ENCODE results near the gene RARA. TPM values are rescaled to one million over a fixed set of nuclear protein-coding genes. Genes with fewer than 3 reads are reported as not detected.

The RARA gene
- total and polyA plus RNA-seq, 2 of the 4 experiments (the other 2 are of a cell fraction), result 9.0 to 12.7 TPM

GRCh38 chr17:40362696-40363110, 53.7 kb downstream of the RARA start:
- no peak overlapping the region for H4K91ac ChIP-seq (ENCODE audit: insufficient read depth, low read depth, low read length)
- dilution Hi-C loops (cut with HindIII; ENCODE audit: low sequenced_read_pairs, unreplicated experiment) (no loop called here), intact Hi-C loops (cut with micrococcal nuclease) (loop anchor here (1.0 to 10.0 kb wide), 2 partner anchors 171 to 432 kb away; partner anchors contain the start of gene KRT28), in situ Hi-C loops (cut with MboI; ENCODE audit: low sequenced_read_pairs) (loop anchor here (5.0 to 25.0 kb wide), 3 partner anchors 170 to 1300 kb away; partner anchors contain the start of genes KRT27 and KRT28)
- H3K27ac ChIP-seq (ENCODE audit: insufficient read depth, low read length), result no peak overlapping the region; the same call in 1 of the 2 replicates
- no peaks in the 10 kb centered on the region for H3K27me3 ChIP-seq (ENCODE audit: control insufficient read depth, insufficient read depth, low read length)
- H3K9ac ChIP-seq (ENCODE audit: low read depth, low read length), result no peak overlapping the region
- H3K79me1 ChIP-seq (ENCODE audit: low read depth in 1 of 2, low read length in 2 of 2), result peaks cover 0 to 7% of the 10 kb centered on the region in 2 experiments; a peak in 1 of 4 replicates
- ChIA-PET POLR2A (ENCODE audit: unreplicated experiment) (no interaction called here), CTCF (interaction anchor here (0.6 to 1.5 kb wide), 7 partner anchors 48 to 197 kb away, joined by 3 to 7 read pairs (median 3); no protein-coding TSS in a partner anchor)
- H4K8ac ChIP-seq (ENCODE audit: low read depth in 2 of 2, low read length in 2 of 2), result peak overlapping the region in 1 of 2 experiments; percentile 64; a peak in 1 of 4 replicates
- H2BK15ac ChIP-seq (ENCODE audit: low read depth, low read length), result no peak overlapping the region
- H3K23ac ChIP-seq (ENCODE audit: low read depth, low read length), result peak overlapping the region; percentile 29; the same call in 1 of the 2 replicates
- H2AFZ ChIP-seq (replicated peaks; ENCODE audit: low read length, poor library complexity), result peak overlapping the region; percentile 93
- H2BK5ac ChIP-seq (ENCODE audit: low read depth, low read length, poor library complexity, severe bottlenecking), result no peak overlapping the region
- WGBS, 2 experiments (ENCODE audit: extremely low coverage in 2 of 2, insufficient read length in 1 of 2), result 1% methylated on average over 20 of the region's 58 CpGs; no CpG with 5 or more reads in 1 of the 2 experiments
- no peak overlapping the region for H2BK20ac ChIP-seq (ENCODE audit: low read depth, low read length)
- no peak overlapping the region for H3K14ac ChIP-seq (replicated peaks; ENCODE audit: low read depth, low read length)
- H4K20me1 ChIP-seq (ENCODE audit: insufficient read depth, low read length), result no peaks in the 10 kb centered on the region
- DNase-seq (peak; percentile 70), ATAC-seq (ENCODE audit: low read depth) (peak; percentile 71)
- no TSS peak for BruUV-seq (replicated peaks)
- peaks cover 4% of the 10 kb centered on the region; the same call in 1 of the 2 replicates for H3K4me1 ChIP-seq (ENCODE audit: control insufficient read depth, insufficient read depth, low read length)
- no peaks in the 10 kb centered on the region; the same call in 1 of the 2 replicates for H3K9me1 ChIP-seq (ENCODE audit: insufficient read depth, low read length)
- H3K18ac ChIP-seq (ENCODE audit: low read depth, low read length), result no peak overlapping the region
- H4K5ac ChIP-seq (ENCODE audit: low read depth, low read length), result no peak overlapping the region
- no peaks in the 10 kb centered on the region for H3K36me3 ChIP-seq (ENCODE audit: control insufficient read depth, insufficient read depth, low read length)
- no peak overlapping the region for H3K4ac ChIP-seq (ENCODE audit: low read depth, low read length)
- H3K4me3 ChIP-seq (ENCODE audit: insufficient read depth, low read depth, low read length), result peak overlapping the region; percentile 48
- H3K9me3 ChIP-seq (ENCODE audit: control insufficient read depth, insufficient read depth, low read length), result no peaks in the 10 kb centered on the region
- no peak overlapping the region for H2BK120ac ChIP-seq (ENCODE audit: low read depth, low read length)
- H2AK5ac ChIP-seq (ENCODE audit: low read depth, low read length), result no peak overlapping the region
- peak overlapping the region; percentile 65 for H2AK9ac ChIP-seq (replicated peaks; ENCODE audit: low read depth, low read length, poor library complexity)
- peak overlapping the region; percentile 30; the same call in 1 of the 2 replicates for H3K4me2 ChIP-seq (ENCODE audit: low read depth, low read length)
- H3K56ac ChIP-seq (ENCODE audit: extremely low read depth, insufficient read depth, low read length), result no peak overlapping the region
- TF ChIP-seq MXI1 (IDR thresholded peaks at IDR 0.05; ENCODE audit: borderline replicate concordance, low read depth, low read length) (no peak; the same call in 1 of the 2 replicates), POLR2A (IDR thresholded peaks at IDR 0.05; ENCODE audit: low read depth, low read length) (peak; percentile 23; the same call in 1 of the 2 replicates), RFX5 (IDR thresholded peaks at IDR 0.05; ENCODE audit: low read depth, low read length) (no peak), NFE2L2 (IDR thresholded peaks at IDR 0.05; ENCODE audit: low read depth, low read length) (no peak), RAD21 (IDR thresholded peaks at IDR 0.05; ENCODE audit: low read length) (peak; percentile 68), SMC3 (IDR thresholded peaks at IDR 0.05; ENCODE audit: low read depth, low read length) (peak; percentile 69), FOS (IDR thresholded peaks at IDR 0.05; ENCODE audit: low read depth, low read length) (no peak), BHLHE40 (IDR thresholded peaks at IDR 0.05; ENCODE audit: low read depth, low read length) (peak; percentile 29; the same call in 1 of the 2 replicates), MAZ (IDR thresholded peaks at IDR 0.05; ENCODE audit: borderline replicate concordance, low read depth, low read length) (peak; percentile 38; the same call in 1 of the 2 replicates), CHD1 (IDR thresholded peaks at IDR 0.05; ENCODE audit: low read depth, low read length) (no peak), RCOR1 (IDR thresholded peaks at IDR 0.05; ENCODE audit: insufficient replicate concordance, low read length) (no peak), USF2 (IDR thresholded peaks at IDR 0.05; ENCODE audit: low read depth, low read length) (no peak), MAFK (IDR thresholded peaks at IDR 0.05; ENCODE audit: low read depth, low read length) (no peak), ELK1 (IDR thresholded peaks at IDR 0.05; ENCODE audit: borderline replicate concordance, low read depth, low read length) (no peak), CTCF (conservative IDR thresholded peaks at IDR 0.05; ENCODE audit: low read depth, low read length) (peak; percentile 77)

Data from IMR-90 (cell line).